GM21390 (cell line): ENCODE results near the gene C2.
"Not testable (repeated sequence)": the region's sequence is repeated elsewhere in the genome, so short reads cannot be mapped to it uniquely, and the experiment has no call there.

Source experiments
- ATAC-seq: cut with Tn5 transposase; IDR thresholded peaks from one replicate; pipeline ENCODE4 v1.9.1; 2021; ENCODE audit not compliant: unreplicated experiment

C2 gene

GRCh38 chr6:31920811-31921210 is 6.7 kb upstream of the C2 start:
- no peak for ATAC-seq

GRCh38 chr6:31922942-31923341 is 4.6 kb upstream of the C2 start:
- no peak for ATAC-seq

DNA sequence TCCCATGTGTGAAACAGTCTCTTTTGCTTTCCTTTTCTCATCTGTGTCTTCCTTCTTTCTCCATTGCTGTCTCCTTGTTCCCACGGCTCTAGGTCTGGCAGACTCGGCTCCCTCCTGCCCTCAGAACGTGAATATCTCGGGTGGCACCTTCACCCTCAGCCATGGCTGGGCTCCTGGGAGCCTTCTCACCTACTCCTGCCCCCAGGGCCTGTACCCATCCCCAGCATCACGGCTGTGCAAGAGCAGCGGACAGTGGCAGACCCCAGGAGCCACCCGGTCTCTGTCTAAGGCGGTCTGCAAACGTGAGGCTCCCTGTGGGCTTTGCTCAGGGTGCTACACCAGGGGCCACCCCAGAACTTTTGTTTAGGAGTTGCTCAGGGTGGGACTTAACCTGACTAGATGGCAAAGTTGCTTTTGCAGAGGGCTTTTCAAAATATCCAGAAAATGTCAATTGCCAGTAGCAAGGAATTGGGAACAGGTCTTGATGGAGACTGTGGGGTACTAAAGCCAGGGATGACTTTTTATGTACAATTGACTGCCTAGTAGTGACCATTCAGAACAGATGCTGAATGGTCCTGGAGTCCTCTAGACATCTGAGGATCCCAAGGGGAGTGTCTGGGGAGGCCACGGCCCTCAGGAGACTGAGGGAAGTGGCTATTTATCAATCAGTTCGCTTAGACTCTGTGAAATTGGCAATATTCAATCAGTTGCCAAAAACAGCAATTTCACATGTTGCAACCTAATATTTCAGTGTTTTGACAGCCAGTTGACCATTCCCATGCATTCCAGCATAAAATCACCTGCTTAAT is 550 bp downstream of the C2 start:
- ATAC-seq, result no peak

- ATAC-seq, result no peak
Measured at GRCh38 chr6:31928672-31928939, 1.1 kb downstream of the C2 start.

GRCh38 chr6:31930962-31931361 is 3.4 kb downstream of the C2 start:
- ATAC-seq, result no peak

GRCh38 chr6:31932137-31932536 is 4.6 kb downstream of the C2 start:
- not testable (repeated sequence) for ATAC-seq

GRCh38 chr6:31933537-31933936 is 6.0 kb downstream of the C2 start:
- no peak for ATAC-seq

- ATAC-seq, result no peak
Measured at GRCh38 chr6:31935021-31935420, 7.5 kb downstream of the C2 start.

DNA sequence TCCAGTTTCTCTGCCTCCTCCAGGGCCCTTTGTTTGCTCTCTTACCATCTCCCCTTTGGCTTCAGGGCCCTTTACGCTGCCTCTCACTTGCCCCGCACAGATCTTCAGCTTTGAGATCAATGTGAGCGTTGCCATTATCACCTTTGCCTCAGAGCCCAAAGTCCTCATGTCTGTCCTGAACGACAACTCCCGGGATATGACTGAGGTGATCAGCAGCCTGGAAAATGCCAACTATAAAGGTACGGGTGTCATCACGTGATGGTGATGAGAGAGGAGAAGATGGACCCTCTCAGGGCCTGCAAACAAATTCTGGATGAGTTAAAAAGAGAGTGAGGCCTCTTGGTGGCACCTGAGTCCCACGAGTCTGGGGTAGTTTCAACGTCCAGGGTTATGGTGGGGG is 8.3 kb downstream of the C2 start:
- ATAC-seq, result no peak

- ATAC-seq, result no peak
Measured at GRCh38 chr6:31940256-31940664, 12.7 kb downstream of the C2 start.

- no peak for ATAC-seq
Measured at GRCh38 chr6:31943742-31944141, 16.2 kb downstream of the C2 start.

GRCh38 chr6:31945154-31945506 is 17.6 kb downstream of the C2 start:
- no peak for ATAC-seq

DNA sequence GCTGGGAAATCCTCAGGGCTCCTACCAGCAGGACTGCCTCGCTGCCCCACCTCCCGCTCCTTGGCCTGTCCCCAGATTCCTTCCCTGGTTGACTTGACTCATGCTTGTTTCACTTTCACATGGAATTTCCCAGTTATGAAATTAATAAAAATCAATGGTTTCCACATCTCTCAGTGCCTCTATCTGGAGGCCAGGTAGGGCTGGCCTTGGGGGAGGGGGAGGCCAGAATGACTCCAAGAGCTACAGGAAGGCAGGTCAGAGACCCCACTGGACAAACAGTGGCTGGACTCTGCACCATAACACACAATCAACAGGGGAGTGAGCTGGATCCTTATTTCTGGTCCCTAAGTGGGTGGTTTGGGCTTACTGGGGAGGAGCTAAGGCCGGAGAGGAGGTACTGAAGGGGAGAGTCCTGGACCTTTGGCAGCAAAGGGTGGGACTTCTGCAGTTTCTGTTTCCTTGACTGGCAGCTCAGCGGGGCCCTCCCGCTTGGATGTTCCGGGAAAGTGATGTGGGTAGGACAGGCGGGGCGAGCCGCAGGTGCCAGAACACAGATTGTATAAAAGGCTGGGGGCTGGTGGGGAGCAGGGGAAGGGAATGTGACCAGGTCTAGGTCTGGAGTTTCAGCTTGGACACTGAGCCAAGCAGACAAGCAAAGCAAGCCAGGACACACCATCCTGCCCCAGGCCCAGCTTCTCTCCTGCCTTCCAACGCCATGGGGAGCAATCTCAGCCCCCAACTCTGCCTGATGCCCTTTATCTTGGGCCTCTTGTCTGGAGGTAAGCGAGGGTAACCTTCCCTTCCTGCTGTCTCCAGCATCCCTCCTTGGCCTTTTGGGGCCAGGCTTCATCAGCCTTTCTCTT is 18.2 kb downstream of the C2 start, which contains the start of gene CFB:
CFB (plus strand) TSS at position 589 of the 863 bp plus-strand sequence; CDS start at position 716, 127 bp downstream.
- no peak for ATAC-seq

GRCh38 chr6:31946370-31946885 is 18.9 kb downstream of the C2 start:
- ATAC-seq, result no peak

DNA sequence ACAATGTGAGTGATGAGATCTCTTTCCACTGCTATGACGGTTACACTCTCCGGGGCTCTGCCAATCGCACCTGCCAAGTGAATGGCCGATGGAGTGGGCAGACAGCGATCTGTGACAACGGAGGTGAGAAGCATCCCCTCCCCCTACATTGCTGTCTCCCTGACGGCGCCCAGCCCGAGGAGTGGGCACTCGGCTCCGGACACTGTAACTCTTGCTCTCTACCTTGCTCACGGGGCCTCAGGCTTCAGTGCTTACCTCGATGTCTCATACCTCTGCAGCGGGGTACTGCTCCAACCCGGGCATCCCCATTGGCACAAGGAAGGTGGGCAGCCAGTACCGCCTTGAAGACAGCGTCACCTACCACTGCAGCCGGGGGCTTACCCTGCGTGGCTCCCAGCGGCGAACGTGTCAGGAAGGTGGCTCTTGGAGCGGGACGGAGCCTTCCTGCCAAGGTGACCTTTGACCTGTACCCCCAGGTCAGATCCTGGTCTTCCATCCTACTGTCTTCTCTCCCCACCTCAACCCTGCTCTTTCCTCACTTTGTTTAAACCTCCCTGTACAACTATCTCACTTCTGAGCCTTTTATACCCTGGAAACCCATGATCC is 19.7 kb downstream of the C2 start:
- no peak for ATAC-seq

- no peak for ATAC-seq
Measured at GRCh38 chr6:31947864-31948263, 20.3 kb downstream of the C2 start.

DNA sequence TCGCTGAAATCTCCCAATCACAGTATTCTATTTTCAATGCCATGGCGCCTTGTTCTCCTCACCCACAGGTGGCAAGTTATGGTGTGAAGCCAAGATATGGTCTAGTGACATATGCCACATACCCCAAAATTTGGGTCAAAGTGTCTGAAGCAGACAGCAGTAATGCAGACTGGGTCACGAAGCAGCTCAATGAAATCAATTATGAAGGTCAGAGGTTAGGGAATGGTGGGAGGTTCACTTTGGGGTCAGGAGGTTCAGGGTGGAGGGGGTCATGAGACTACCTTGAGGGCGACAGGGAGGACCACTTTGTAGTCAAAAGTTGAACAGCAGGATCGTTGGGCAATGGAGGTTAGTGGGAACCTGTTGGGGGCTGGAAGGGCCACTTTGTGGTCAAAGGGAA is 20.8 kb downstream of the C2 start:
- ATAC-seq, result no peak

DNA sequence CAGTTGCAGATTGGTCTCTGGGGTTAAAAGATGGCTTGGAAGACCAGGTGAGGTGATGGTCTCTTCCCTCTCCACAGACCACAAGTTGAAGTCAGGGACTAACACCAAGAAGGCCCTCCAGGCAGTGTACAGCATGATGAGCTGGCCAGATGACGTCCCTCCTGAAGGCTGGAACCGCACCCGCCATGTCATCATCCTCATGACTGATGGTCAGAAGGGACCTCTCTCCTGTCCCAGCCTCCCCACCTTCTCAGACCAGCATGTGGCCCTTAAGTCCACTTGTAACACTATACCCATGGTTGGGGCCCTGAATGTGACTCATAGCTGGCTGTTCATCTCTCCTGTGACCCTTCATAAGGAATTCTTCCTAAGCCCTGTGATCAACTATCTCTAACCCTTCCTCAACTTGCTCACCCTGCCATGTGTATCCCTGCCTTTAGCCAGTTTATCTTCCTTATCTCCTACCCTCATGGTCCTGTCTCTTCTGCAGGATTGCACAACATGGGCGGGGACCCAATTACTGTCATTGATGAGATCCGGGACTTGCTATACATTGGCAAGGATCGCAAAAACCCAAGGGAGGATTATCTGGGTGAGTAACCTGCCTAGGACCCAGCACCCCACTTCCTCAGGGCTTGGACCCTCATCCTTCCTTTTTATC is 21.4 kb downstream of the C2 start:
- no peak for ATAC-seq

DNA sequence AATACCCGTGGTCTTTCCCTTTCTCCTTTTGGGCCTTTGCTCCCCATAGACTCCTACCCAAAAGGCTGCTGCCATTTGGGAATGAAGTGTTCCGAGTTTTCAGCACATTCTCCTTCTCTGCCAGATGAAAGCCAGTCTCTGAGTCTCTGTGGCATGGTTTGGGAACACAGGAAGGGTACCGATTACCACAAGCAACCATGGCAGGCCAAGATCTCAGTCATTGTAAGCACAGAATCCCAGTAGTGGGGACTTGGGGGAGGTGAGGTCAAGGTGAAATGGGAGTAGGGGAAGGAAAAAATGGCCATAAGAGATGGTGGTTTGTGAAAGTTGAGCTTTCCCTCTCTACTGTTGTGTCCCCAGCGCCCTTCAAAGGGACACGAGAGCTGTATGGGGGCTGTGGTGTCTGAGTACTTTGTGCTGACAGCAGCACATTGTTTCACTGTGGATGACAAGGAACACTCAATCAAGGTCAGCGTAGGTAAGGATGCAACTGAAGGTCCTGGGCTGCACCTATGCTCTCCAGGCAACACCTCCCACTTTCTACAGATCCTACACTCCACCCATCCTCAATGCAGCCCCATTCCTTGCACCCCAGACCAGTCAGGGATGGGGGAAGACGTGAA is 22.5 kb downstream of the C2 start:
- ATAC-seq, result no peak

GRCh38 chr6:31952140-31952805 is 24.8 kb downstream of the C2 start:
- ATAC-seq, result no peak
